GM21737 (cell line): ENCODE measurements around the gene APOL2.
"Not testable (repeated sequence)": the region's sequence is repeated elsewhere in the genome, so short reads cannot be mapped to it uniquely, and the experiment has no call there.

Source experiments
- ATAC-seq: cut with Tn5 transposase; IDR thresholded peaks from one replicate; pipeline ENCODE4 v1.9.1; 2021; ENCODE audit warnings: mild to moderate bottlenecking, moderate library complexity; ENCODE audit not compliant: unreplicated experiment

APOL2 gene

DNA sequence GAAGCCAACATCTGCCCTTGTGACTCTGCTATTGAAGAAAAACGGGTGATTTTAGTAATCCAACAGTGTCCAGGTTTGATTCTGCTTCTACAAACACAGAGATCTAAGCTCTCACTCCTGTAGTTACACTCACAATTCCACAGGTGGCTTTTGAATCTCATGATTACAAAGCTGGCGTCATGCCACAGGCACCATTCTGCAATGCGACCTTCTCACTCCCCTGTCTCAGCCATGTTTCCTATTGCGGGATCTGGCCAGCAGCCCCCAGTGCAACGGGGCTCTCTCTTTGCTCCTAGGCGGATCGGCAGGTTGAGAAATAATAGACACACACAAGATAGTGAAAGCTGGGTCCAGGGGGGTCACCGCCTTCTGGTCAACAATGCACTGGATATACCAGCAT, 36.4 kb downstream of the APOL2 start:
- not testable (repeated sequence) for ATAC-seq

DNA sequence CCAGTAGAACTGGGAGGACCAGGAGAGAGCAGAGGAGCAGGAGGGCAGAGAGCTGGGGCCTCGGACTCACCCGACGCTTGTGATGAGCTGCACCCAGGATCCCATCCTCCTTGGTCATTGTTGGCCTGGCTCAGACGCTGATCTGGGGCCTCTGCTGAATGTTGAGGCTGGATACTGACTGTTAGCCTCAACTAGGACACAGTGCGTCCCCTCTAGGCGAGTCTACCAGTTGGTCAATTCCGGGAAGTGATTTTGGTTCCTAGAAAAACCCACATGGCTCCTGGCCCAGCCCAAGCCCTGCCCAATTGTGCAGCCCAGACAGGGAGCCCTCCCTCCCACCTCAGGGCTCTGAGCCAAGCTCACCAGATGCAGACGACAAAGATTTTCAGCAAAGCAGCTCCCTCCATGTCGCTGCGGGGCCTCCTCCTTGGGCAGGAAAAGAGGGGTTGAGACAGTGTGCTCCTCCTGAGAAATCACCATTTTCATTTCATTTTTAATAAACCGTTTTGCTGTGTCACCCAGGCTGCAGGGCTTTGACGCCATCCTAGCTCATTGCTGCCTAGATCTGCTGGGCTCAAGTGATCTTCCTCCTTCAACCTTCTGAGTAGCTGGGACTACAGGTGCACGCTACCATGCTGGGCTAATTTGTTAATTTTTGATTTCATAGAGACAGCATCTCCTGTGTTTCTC, 37.6 kb downstream of the APOL2 start, which contains the start of gene APOL4:
APOL4 (minus strand) TSS at position 180 of the 690 bp plus-strand sequence; CDS start at position 105, 75 bp downstream.
- no peak for ATAC-seq

DNA sequence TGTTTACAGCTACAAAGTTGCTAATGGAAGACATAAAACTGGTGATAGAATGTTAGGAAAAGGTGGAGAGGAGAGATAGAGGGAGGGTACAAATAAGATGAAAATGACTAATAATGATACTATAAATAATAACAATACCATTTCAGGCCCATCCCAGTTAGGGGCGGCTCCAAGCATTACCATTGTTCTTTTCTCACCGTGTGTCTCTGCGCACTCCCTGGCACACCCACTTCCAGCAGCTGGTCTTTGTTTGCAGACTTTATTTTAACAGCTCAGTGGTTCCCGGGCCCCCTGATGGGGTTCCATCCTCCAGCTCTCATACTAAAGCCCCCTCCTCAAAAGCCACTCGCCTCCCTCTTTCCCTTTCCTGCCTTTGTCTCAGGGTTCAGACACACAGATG, 38.3 kb downstream of the APOL2 start:
- not testable (repeated sequence) for ATAC-seq

DNA sequence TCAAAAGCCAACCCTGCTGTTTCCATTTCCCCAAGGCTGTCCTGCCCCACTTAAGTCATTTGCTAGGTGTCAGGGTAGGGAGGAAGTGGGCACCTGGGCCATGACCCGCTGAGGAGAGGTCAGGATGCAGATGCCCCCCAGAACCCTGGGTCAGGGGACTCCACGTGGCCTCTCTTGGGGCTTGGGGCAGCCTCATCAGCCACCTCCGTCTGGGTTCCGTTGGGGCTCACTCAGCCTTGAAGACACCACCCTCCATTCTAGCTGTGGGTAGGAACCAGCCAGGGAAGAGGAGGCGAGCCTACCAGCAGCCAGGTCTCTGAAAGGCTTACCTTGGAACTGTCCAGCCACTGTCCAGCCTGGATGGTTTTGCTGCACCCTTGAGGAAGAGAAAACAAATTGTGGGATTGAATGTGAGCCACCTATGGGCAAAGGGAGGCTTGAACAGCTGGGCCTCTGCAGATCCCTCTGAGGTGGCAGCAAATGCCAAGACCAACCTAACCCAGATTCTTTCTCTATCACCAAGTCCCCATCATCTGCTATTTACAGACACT, 40.3 kb downstream of the APOL2 start:
- no peak for ATAC-seq

DNA sequence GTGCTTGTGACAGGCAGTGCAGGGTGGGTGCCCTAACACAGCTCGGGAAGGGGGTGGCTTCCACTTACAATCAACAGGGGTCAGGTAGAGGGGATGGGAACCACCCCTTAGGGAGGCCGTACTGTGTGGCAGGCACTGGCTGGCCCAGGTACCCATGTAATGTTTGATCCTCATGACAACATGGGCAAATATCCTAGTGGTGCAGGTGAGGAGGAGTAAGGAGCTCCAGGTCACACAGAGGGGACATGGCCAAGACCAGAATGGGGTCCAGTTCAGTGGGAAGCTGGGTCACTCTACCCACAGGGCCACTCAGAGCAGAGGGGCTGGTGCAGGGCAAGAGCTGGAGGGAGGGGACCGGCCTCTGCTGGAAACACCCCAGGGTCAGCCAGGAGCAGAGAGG, 40.8 kb downstream of the APOL2 start:
- no peak for ATAC-seq

DNA sequence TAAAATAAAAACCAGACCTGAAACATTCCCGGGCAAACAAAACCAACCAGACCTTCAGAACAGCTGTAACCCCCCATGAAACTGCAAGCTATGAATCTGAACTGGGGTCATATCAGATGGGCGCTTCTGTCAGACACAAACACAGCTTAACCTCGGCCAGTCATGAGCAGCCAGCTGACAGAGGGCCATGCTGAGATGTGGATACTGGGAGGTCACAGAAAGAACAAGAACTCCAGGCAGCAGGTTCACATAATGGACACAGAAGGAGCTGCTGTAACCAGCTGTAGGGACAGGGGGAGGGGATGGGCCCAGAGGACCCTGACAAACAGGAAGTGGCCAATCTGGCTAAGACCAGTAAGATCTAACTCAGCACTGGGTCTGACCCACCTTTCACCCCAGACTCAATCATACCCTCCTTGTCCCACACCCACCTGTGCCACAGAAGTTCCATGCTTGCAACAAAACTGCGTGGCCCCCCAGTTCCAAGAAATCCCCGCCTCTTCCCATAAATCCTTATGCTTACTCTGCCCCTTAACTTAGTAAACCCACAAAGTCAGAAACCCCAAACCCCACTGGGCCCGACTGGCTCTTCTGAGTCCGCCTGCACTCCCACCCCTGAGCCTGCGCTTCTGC, 41.7 kb downstream of the APOL2 start:
- no peak for ATAC-seq

DNA sequence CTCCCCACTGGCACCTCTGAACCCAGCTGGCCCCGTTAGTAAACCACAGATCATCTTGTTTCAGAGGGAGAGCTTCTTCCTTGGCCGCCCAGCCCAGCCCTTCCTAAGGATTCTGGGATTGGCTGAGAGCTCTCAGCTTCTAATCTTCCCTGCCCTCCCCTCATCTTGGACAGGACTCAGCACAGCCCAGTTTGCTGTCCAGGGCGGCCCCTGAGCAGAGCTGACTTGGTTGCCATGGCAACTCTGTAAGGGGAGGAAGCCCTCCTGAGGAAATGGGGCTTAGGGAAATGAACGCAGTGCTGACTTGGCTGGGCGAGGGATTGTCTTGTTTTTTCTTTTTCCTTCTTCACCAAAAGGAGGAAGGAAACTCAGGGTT, 42.3 kb downstream of the APOL2 start:
- ATAC-seq, result no peak

DNA sequence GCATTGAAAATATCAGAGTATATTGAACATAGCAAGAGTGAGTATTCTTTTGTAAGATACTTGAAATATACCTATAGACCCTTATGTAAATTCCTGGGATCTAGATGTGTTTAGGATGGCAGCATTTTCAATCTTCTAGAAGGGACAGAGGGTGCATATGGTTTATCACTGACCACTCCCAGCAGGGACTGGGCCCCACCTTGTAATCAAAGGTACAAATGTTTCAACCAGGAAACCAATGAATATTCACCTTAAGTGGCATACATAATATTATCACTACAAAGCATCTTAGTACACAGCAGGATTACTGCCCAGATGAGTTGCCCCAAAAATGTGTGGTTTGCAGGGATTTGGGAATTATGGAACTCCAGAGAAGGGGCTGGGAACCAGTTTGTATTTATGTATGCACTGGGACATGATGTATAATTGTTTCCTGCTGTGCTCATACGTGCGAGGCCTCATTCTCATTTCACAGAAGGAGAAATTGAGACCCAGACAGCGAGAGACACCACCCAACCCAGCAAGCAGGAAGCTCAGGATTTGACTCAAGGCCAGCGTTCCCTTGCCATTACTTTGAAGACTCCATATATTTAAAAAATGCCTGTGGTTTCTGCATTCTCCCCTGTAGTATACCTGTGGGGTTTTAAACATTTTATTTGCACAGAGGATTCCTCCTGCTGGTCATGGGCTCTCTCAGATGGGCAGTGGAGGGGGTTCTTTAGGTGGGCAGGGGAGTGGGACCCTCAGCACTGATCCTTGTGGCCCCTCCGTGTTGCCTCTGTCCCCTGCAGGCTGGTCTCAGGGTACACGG, 42.9 kb downstream of the APOL2 start:
- no peak for ATAC-seq

DNA sequence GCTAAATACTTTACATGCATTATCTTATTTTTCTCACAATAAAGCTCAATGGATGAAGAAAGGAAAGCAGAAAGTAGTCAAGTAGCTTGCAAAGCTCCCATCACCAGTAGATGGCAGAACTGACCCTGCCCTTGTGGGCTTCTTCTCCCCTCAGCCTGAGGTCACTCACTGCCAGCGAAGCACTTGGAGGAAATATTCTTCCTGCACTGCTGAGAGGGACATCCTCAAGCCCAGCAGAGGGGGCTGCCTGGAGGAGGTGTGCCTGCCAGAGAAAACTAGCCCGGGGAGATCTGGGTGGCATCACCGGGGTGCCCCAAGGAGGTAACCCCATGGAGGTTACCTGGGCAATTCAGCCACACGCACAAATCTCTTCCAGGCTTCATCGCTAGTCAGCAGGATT, 44.4 kb downstream of the APOL2 start:
- ATAC-seq, result no peak

DNA sequence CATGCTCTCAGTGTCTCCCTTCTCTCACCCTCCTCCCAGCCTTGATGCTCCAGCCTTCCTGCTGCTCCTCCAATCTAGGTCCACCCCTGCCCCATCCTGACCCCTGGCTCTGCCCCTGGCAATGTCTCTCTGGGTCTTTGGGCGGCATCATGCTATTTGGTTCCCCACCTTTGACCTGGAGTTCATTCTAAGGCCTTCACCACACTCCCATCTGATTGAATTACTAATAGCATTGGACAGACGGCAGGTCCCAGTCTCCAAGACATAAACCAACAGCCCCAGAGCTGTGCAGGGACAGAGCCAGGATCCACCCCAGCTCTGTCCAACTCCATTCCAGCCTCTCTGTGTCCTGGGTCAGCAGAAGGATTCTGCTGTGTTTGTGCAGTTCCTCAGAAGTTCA, 44.9 kb downstream of the APOL2 start:
- ATAC-seq, result no peak

DNA sequence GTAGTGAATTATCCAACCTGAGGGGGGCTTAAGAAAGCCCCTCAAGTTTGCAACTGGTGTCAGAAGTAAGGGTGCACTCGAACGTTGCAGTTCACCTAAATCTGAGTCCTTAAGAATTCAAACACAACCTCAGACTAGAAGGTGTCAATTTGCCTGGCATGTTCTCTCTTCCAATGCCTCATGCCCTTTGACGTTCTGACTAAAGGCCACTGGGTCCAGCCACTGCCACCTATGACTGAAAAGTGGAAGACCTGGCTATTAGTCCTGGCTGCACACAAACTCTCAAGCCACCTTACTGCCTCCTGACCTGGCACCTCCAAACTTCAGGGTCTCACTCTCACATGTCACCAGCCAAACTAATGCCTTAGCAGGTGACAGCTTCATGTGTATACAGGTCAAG, 45.8 kb downstream of the APOL2 start:
- no peak for ATAC-seq

DNA sequence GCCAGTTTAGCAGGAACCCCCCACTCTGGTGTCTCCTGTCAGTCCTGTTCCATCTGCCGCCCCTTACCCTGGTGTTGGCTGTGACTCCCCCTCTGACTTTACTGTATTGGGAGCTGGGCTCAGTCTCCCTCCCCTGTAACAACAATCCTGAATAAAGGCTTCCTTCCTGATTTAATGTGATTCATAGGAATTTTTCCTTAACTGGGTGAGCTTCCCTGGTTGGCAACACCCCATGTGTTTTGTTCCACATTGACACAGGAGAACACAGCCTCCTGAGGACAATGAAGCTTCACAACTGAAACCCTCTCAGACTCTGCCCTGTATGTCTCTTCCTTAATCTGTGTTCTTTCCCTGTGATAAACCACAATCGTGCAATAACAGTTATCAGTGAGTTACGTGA, 46.2 kb downstream of the APOL2 start:
- no peak for ATAC-seq

DNA sequence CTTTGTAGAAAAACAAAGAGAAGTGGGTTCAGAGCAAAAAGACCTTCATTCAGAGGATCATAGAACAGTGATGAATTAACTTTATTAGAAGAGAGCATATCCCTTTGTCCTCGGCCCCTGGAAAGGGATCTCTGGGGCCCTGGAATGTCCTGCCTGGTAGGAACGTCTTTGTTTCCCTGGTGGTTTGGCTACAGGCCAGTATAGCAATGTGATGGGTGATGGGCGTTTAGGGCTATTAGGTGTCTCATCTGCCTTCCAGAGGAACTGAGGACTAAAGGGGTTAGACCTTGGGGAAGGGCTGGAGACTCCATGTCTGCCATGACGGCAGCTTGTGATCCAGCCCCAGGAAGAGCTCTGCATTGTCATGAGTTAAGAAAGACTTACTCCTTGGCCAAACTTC, 46.8 kb downstream of the APOL2 start:
- ATAC-seq, result no peak

DNA sequence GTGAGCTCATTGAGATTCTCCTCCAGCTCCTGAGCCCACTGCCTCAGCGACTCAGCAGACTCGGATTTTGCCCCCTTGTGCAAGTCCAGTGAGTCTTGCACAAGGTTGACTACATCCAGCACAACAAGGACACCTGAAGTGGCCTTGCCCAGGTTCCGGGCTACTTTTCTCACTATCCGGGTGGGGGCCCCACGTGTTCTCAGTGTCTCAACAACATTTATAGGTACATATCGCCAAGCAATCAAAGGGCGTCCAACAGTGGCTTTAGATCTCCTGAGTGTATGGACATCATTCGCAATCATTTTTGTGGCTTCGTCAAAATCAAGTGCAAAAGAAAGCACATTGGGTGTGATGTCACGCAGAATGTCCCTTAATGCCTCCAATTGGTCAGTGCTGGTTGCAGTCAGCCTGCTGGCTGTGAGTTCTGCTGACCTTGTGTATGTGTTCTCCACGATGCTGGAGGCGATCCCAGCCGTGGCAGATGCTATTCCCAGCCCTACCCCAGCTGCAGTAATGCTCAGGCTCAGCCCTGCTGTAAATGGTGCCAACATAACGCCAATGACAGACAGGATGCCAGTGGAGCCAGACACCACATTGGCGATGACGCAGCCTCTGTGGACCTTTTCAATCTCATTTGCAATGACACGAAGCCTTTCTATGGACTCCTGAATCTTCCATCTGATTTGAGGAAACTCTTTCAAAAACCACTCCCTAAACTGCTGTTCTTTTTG, 48.1 kb downstream of the APOL2 start:
- ATAC-seq, result no peak

DNA sequence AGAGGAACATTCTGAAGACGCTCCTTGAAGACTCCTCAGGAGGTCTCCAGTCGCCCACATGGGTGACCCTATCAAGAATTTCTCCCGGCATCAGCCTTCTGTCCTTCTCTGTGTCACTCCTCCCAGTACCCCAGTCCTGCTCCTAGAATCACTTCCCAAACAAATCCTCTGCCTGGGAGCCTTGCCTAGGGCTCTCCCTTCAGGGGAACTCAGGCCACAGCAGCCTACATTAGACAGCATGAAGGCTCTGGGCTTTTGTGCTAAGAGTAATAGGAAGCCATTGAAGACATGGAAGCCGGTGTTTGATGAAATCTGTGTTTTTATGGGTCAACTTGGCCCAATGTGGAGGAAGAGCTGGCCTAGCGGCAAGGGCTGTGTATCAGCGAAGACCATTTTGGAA, 51.5 kb downstream of the APOL2 start:
- not testable (repeated sequence) for ATAC-seq

DNA sequence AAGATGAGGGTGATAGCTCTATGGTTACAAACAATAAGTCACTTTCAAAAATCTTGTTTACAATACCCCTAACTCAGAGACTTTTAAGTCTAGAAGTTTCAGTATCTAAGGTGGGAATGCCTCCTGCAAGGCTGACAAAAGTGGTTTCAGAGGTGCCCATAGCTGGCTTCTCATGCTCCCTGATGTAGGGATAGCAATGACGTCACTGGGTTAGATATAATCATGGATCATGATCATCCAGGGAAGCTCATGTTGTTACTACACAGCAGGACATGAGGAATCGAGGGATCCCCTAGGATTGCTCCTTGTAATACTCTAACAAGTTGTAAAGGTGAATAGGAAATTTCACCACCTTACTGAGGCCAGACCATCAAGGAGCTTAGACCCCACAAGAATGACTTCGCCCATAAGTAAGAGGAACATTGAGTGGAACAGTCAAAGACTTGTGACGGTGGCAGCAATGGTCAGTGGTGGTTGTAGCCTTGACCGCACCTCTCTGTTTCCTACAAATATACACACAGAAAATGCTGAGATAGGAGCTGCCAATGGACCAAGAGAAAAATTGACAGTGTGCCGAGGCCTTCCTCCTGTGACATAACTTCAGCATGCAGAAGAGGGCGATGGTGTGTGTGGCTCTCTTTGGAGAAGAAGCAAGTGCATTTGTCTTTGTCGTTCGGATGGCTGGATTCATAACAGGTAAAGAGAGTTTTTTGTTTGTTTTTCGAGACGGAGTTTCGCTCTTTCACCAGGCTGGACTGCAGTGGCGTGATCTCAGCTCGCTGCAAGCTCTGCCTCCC, 53.3 kb downstream of the APOL2 start:
- ATAC-seq, result no peak

DNA sequence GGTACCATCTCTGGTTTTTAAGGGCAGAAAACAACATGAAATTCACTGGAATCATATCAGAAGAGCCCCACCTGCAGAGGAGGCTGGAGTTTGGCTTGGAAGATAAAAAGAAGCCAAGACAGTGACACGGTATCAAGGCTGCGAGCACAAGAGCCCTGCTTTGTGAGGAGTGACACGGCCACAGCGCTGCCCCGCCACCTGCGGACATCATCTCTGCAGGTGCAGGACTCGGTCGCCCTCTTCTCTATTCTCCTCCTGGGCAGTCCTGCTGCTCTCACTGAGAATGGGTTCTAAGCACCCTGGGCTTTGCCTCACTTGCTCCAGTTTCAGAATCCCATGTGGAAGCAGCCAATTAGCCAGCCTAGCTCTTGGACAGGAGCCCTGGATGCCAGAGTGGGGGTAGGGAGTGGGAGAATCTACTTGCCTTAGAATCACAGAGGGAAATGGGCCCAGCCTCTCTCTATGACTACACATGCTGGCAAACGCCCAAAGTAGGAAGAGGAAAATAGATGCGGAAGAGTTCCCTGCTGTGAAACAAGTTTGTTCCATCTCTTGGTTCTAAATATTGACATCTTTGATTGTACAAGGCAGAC, 54.8 kb downstream of the APOL2 start:
- no peak for ATAC-seq

DNA sequence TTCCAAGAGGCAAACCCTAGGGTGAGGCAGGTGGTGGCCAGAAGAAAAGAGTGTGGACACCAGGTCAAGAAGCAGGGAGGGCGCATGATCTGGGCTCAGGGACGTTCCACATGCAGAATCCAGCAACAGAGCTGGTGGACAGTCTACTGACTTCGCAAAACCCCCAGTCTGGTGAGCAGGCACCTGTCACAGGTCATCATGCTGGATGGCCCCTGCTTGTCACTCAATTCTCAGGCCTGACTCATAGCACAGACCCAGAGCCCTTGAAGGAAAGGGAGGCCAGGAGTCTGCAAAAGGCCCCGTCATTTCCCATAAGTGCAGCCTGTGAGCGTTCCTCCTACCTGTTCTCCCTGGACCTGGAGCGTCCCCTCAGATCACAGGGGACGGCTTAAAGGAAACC, 55.9 kb downstream of the APOL2 start:
- ATAC-seq, result no peak

DNA sequence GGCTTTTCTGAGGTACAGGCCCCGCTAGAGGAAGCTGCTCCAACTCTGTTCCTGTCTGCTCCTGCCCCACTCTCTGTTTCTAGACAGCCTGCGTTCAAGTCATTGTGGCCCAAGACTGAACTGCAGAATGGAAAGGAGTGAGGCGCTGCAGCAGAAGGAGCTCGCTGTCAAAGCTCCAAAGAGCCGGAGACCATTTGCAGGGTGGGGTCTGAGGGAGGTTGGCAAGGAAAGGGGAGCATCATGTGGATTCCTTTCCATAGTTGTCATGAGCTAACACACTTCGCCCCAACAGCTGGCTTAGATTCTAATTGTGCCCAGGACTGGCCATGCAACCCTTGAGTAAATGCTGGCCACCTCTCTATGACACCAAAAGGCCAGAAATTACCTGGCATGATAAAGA, 56.5 kb downstream of the APOL2 start:
- ATAC-seq, result no peak

DNA sequence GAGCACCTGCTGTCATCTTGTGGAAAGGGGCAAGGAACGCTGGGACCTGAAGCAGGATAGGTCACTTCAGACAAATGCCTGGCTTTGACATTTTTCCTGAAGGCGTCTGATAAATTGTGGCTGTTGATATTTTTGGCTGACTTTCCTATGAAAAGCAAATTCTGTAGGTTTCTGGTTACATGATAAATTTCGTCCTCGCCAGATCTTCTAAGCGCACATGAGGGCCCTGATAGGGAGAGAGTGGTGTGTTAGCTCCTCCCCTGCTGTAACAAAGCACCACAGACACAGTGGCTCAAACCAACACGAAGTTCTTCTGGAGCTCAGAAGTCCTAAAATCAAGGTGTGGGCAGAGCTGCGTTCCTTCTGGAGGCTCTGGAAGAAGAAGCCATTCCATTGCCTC, 57.3 kb downstream of the APOL2 start:
- ATAC-seq, result no peak
